Hepatocyte (in vitro differentiated cells): ENCODE results near the gene ARPIN.
"Not testable (repeated sequence)": the region's sequence is repeated elsewhere in the genome, so short reads cannot be mapped to it uniquely, and the experiment has no call there.

Experiments
- CTCF ChIP-seq: fragments of 200-600 bp; sonication (generic); IDR thresholded peaks from 2 replicates; pipeline ENCODE4 v1.5.1; 2016; ENCODE audit warnings: antibody characterized with exemption, mild to moderate bottlenecking; ENCODE audit not compliant: poor library complexity
- EZH2 ChIP-seq: fragments of 200-600 bp; sonication (generic); IDR thresholded peaks from 2 replicates; pipeline ENCODE4 v1.6.1; 2016; ENCODE audit warnings: antibody characterized with exemption, mild to moderate bottlenecking, borderline replicate concordance
- EZH2phosphoT487 ChIP-seq: fragments of 200-600 bp; sonication (generic); IDR thresholded peaks from one replicate; pipeline ENCODE4 v1.6.1; 2018; ENCODE audit warnings: antibody characterized with exemption, mild to moderate bottlenecking, low read depth, moderate library complexity; ENCODE audit not compliant: unreplicated experiment, severe bottlenecking

GRCh38 chr15:89854863-89855262, 57.9 kb downstream of the ARPIN start:
- TF ChIP-seq CTCF, EZH2, EZH2phosphoT487: not testable (repeated sequence)
